Tibial artery (tissue), 4 donors: ENCODE measurements around the gene NOP9.

ENCODE experiments used
- DNase-seq, 2 donors: peaks; one replicate each; pipeline ENCODE4 v3.0.0-alpha.2; 2019
- H3K27ac ChIP-seq, 2 donors: fragments of 200-600 bp; sonication (generic) in 1 of 2; 1 replicate in 1 of 2; 2 replicates in 1 of 2; pipeline ENCODE4 v1.5.1; 2018 to 2019; ENCODE audit warnings: mild to moderate bottlenecking in 1 of 2
- H3K27me3 ChIP-seq, 2 donors: fragments of 200-600 bp; sonication (generic) in 1 of 2; one replicate each; pipeline versions ENCODE4 v1.5.1 to v1.6.0; 2016 to 2019
- H3K36me3 ChIP-seq, 3 donors: fragments of 200-600 bp; sonication (generic) in 2 of 3; one replicate each; pipeline ENCODE4 v1.5.1; 2016 to 2019; ENCODE audit warnings: mild to moderate bottlenecking in 2 of 3
- H3K4me1 ChIP-seq, 4 donors: fragments of 200-600 bp; sonication (generic) in 2 of 4; 1 replicate in 3 of 4; 2 replicates in 1 of 4; pipeline ENCODE4 v1.5.1; 2016 to 2019
- H3K4me3 ChIP-seq, 2 donors: fragments of 200-600 bp; sonication (generic) in 1 of 2; 1 replicate in 1 of 2; 2 replicates in 1 of 2; pipeline ENCODE4 v1.5.1; 2018 to 2019; ENCODE audit warnings: mild to moderate bottlenecking in 2 of 2
- H3K9me3 ChIP-seq, 3 donors: fragments of 200-600 bp; sonication (generic) in 1 of 3; one replicate each; pipeline ENCODE4 v1.5.1; 2016 to 2019
- intact Hi-C: fragments of 100-400 bp; cut with DNase I; formaldehyde crosslinking; loops from one replicate; pipeline ENCODE4 v1.15.0; 2023; ENCODE audit warnings: low total_unique reads
- TF ChIP-seq, protein P1 (sequence below), 2 experiments: fragments of 200-600 bp in 1 of 2; fragments of 450-650 bp in 1 of 2; IDR thresholded peaks; one replicate each; pipeline ENCODE4 v1.5.1; 2017 to 2019; ENCODE audit warnings: antibody characterized with exemption in 2 of 2, mild to moderate bottlenecking in 1 of 2, moderate library complexity in 1 of 2

NOP9 gene

DNA sequence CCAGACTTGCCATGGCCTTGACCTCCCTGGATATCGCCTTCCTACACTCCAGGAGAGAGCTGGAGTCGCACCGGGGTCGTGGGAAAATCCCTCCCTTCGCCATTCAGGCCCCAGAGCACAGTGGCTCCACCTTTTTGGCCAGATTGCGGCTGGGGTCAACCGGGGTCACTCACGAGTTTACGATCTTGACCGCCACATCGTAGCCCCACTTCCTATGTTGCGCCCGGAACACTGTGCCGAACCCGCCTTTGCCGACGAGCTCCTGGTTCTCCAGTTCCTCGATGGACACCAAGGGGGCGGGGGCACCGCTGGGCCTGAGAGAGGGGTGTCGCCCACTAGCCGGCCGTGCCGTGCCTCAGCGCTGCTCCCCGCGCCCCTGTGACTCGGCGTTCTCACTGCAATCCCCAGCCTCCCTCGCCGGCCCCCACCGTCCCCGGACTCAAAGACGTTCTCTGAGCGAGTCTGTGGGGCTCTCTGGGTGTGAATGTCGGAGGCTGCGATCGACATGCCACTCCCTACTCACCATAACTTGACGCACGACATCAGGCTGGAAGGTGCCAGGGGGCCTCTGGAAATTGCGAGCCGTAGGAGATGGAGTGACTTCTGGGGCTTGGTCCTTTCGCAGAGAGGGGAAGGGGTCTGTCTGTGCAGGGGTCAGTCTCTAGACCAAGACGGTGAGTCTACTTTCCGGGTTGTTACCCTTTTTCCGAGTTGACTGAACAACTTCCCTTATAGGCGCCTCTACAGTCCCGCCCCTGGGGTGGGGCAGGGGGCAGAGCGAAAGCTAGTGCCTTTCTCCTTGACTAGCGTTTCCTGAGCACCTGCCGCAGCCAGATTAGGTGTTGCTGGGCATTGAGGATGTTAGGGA is 39.9 kb downstream of the NOP9 start, which contains the start of gene RIPK3:
TSS of gene RIPK3 (minus strand) at position 708 of the 868 bp plus-strand sequence. CDS start at position 543, 165 bp downstream.
- Histone ChIP-seq H3K27ac (no peak within 1 kb of the TSS), H3K4me3 (peak within 1 kb of the TSS; percentile 41 to 52), H3K27me3 (peaks cover 2 to 60% of the 10 kb centered on the region in 2 donors), H3K4me1 (peaks cover 0 to 14% (median 5%) of the 10 kb centered on the region in 4 donors), H3K9me3 (no peaks in the 10 kb centered on the region), H3K36me3 (no peaks in the 10 kb centered on the region)
- intact Hi-C loops, result no loop called here
- DNase-seq, result peak in 1 of 2 donors; percentile 51
- TF ChIP-seq, protein P1, sequence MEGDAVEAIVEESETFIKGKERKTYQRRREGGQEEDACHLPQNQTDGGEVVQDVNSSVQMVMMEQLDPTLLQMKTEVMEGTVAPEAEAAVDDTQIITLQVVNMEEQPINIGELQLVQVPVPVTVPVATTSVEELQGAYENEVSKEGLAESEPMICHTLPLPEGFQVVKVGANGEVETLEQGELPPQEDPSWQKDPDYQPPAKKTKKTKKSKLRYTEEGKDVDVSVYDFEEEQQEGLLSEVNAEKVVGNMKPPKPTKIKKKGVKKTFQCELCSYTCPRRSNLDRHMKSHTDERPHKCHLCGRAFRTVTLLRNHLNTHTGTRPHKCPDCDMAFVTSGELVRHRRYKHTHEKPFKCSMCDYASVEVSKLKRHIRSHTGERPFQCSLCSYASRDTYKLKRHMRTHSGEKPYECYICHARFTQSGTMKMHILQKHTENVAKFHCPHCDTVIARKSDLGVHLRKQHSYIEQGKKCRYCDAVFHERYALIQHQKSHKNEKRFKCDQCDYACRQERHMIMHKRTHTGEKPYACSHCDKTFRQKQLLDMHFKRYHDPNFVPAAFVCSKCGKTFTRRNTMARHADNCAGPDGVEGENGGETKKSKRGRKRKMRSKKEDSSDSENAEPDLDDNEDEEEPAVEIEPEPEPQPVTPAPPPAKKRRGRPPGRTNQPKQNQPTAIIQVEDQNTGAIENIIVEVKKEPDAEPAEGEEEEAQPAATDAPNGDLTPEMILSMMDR (IDR thresholded peaks at IDR 0.05), result no peak

DNA sequence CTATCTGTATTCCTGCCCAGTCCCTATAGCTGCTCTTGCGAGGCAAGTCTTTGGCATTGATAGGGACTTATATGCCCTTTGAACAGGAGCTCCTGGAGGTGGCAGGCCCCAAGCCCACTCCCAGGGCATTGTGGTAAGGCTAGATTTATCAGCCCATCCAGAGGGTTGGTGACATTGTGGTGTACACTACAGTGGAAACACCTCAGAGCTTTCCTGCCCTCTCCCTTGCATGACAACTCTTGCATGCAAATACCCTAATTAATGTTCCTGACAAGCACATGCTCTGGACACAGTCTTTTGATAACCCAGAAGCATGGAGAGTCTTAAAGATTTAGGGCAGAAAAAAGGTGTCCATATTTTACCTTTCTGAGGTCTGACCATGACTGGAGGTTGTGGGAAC is 41.0 kb downstream of the NOP9 start:
- Histone ChIP-seq H3K27me3 (peaks cover 0 to 53% of the 10 kb centered on the region in 2 donors), H3K4me1 (peaks cover 0 to 8% (median 0%) of the 10 kb centered on the region in 4 donors), H3K9me3 (no peaks in the 10 kb centered on the region), H3K4me3 (no peak overlapping the region), H3K27ac (no peak overlapping the region), H3K36me3 (no peaks in the 10 kb centered on the region)
- TF ChIP-seq, protein P1 (IDR thresholded peaks at IDR 0.05), result no peak
- intact Hi-C loops, result no loop called here
- DNase-seq, result no peak

DNA sequence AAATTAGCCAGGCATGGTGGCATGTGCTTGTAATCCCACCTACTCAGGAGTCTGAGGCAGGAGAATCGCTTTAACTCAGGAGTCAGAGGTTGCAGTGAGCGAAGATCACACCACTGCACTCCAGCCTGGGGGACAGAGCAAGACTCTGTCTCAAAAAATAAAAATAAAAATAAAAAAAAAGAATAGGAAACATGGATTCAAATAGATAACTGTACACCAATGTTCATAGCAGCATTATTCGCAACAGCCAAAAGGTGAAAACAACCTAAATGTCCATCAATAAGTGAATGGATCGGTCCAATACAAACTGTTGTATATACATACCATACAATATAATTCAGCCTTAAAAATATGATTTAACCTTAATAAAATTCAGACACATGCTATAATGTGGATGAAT is 43.2 kb downstream of the NOP9 start:
- no peaks in the 10 kb centered on the region for H3K9me3 ChIP-seq
- H3K4me3 ChIP-seq, result no peak overlapping the region
- DNase-seq, result no peak
- intact Hi-C loops, result no loop called here
- no peak overlapping the region for H3K27ac ChIP-seq
- no peaks in the 10 kb centered on the region for H3K36me3 ChIP-seq
- peaks cover 0 to 30% of the 10 kb centered on the region in 2 donors for H3K27me3 ChIP-seq
- H3K4me1 ChIP-seq, result peaks cover 0 to 8% (median 0%) of the 10 kb centered on the region in 4 donors
- TF ChIP-seq, protein P1 (IDR thresholded peaks at IDR 0.05), result no peak

DNA sequence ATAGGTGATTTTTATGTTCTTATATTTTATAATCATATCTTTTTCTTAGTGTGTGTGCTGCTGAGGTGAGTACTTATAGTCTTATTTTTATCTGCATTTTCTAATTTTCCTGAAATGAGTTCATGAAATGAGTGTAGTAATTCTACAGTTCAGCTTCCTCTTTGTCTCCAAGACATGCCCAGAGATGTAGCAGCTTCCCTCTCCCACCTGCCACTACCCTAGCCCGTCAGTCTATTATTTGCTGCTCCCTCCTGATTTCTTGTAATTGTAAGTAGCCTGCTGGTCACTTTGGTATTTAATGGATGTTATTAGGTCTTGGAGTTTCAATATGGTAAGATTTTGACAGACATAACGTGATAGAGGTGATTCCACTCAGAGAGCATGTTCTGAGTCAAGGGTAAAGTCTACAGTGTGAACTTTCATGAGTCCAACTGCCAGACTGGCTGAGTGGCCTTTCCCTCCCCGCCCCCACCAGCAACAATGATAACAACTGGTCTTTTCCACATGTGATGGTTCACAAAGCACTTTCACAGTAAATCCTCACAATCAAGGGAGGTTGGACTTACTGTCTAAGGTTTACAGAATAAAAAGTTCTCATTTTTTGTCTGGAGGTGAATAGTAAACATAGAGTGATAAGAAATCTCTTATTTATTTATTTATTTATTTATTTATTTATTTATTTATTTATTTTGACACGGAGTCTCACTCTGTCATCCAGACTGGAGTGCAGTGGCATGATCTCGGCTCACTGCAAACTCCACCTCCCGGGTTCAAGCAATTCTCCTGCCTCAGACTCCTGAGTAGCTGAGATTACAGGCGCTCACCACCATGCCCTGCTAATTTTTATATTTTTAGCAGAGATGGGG is 44.4 kb downstream of the NOP9 start:
- no peak for DNase-seq
- Histone ChIP-seq H3K36me3 (no peaks in the 10 kb centered on the region), H3K4me3 (no peak overlapping the region), H3K27me3 (peaks cover 0 to 19% of the 10 kb centered on the region in 2 donors), H3K9me3 (no peaks in the 10 kb centered on the region), H3K27ac (no peak overlapping the region), H3K4me1 (peaks cover 0 to 6% (median 0%) of the 10 kb centered on the region in 4 donors)
- intact Hi-C loops, result no loop called here
- TF ChIP-seq, protein P1 (IDR thresholded peaks at IDR 0.05), result no peak

DNA sequence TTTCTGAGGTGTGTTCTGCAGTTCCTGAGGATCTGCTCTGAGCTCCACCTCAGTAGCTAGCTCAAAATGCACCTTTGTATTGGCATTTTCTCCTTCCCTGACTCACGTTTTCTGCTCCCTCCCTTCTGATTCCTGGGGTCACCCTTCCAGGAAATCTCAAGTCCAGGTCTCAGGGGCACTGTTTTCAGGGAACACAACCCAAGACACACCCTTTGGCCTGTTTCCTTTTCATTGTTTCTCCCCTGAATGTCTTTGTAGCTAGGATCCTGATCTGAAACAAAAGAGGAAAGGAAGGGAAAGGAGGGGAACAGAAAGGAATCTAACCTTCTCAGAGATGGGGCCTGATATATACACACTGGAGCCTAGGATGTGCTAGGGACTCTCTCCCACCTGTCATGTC is 47.5 kb downstream of the NOP9 start:
- Histone ChIP-seq H3K27ac (no peak overlapping the region), H3K27me3 (peaks cover 0 to 19% of the 10 kb centered on the region in 2 donors)
- intact Hi-C loops, result no loop called here

More for the DNA sequence above, 47.5 kb downstream of the NOP9 start:
- TF ChIP-seq, protein P1 (IDR thresholded peaks at IDR 0.05), result no peak
- Histone ChIP-seq H3K4me1 (no peaks in the 10 kb centered on the region), H3K36me3 (no peaks in the 10 kb centered on the region), H3K4me3 (no peak overlapping the region), H3K9me3 (no peaks in the 10 kb centered on the region)
- DNase-seq, result no peak
